ENCODE measurements around the gene RAD51B. TPM values are rescaled to one million over a fixed set of nuclear protein-coding genes. Genes with fewer than 3 reads are reported as not detected.

The RAD51B gene
- total RNA-seq, 3 donors from 2014 or later, result 10.6 to 77.6 (median 33.8) TPM

- Histone ChIP-seq H3K4me1 (peaks cover 9 to 26% of the 10 kb centered on the region in 2 donors), H3K4me3 (no peak overlapping the region), H3K27me3 (no peaks in the 10 kb centered on the region), H3K9me3 (no peaks in the 10 kb centered on the region), H3K27ac (peak overlapping the region; percentile 86 to 89), H3K36me3 (no peaks in the 10 kb centered on the region)
- no peak for TF ChIP-seq POLR2AphosphoS5 (IDR thresholded peaks at IDR 0.05)
- TF ChIP-seq POLR2A (IDR thresholded peaks at IDR 0.05), result no peak
- TF ChIP-seq, protein P1, sequence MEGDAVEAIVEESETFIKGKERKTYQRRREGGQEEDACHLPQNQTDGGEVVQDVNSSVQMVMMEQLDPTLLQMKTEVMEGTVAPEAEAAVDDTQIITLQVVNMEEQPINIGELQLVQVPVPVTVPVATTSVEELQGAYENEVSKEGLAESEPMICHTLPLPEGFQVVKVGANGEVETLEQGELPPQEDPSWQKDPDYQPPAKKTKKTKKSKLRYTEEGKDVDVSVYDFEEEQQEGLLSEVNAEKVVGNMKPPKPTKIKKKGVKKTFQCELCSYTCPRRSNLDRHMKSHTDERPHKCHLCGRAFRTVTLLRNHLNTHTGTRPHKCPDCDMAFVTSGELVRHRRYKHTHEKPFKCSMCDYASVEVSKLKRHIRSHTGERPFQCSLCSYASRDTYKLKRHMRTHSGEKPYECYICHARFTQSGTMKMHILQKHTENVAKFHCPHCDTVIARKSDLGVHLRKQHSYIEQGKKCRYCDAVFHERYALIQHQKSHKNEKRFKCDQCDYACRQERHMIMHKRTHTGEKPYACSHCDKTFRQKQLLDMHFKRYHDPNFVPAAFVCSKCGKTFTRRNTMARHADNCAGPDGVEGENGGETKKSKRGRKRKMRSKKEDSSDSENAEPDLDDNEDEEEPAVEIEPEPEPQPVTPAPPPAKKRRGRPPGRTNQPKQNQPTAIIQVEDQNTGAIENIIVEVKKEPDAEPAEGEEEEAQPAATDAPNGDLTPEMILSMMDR (IDR thresholded peaks at IDR 0.05), result no peak
- DNase-seq (ENCODE audit: low spot score in 2 of 2), result no peak
- intact Hi-C loops (cut with DNase I; ENCODE audit: low total_unique reads), result no loop called here
Measured at GRCh38 chr14:67942080-67942710, 122.6 kb downstream of the RAD51B start.

DNA sequence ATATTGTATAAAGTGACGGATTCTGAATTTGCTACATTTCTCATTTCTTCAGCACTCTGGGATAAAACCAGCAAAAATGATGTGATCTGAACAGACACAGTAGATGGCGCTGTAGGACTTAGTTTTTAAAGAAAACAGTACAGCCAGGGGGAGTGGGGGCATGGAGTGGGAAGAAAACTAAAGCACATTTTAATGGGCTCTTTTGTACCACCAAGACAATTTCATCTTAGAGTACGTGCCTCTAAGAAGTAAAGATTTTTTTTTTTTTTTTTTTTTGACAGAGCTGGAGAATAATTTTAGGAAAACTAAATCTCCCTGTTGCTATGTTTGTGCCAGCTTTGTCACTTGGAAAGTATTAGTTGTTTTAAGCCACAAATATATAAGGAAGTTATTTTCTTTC is 124.4 kb downstream of the RAD51B start:
- intact Hi-C loops (cut with DNase I; ENCODE audit: low total_unique reads), result no loop called here
- no peaks in the 10 kb centered on the region for H3K9me3 ChIP-seq
- H3K4me3 ChIP-seq, result no peak overlapping the region
- TF ChIP-seq POLR2AphosphoS5 (IDR thresholded peaks at IDR 0.05) (peak in 2 of 3 donors; percentile 25 to 49), POLR2A (IDR thresholded peaks at IDR 0.05) (no peak)
- TF ChIP-seq, protein P1 (IDR thresholded peaks at IDR 0.05), result peak; percentile 90 to 93 (median 92)
- H3K4me1 ChIP-seq, result peaks cover 9 to 26% of the 10 kb centered on the region in 2 donors
- H3K36me3 ChIP-seq, result no peaks in the 10 kb centered on the region
- no peaks in the 10 kb centered on the region for H3K27me3 ChIP-seq
- DNase-seq (ENCODE audit: low spot score in 2 of 2), result peak; percentile 58 to 69
- peak overlapping the region; percentile 59 to 77 for H3K27ac ChIP-seq

GRCh38 chr14:67944605-67945004 is 125.0 kb downstream of the RAD51B start:
- Histone ChIP-seq H3K4me3 (no peak overlapping the region), H3K27me3 (no peaks in the 10 kb centered on the region), H3K4me1 (peaks cover 9 to 26% of the 10 kb centered on the region in 2 donors), H3K27ac (peak overlapping the region; percentile 59 to 77), H3K36me3 (no peaks in the 10 kb centered on the region), H3K9me3 (peaks cover 0 to 4% of the 10 kb centered on the region in 2 donors)
- intact Hi-C loops (cut with DNase I; ENCODE audit: low total_unique reads), result no loop called here
- no peak for DNase-seq (ENCODE audit: low spot score in 2 of 2)
- TF ChIP-seq POLR2A (IDR thresholded peaks at IDR 0.05), result no peak
- TF ChIP-seq POLR2AphosphoS5 (IDR thresholded peaks at IDR 0.05), result no peak
- TF ChIP-seq, protein P1 (IDR thresholded peaks at IDR 0.05), result peak in 1 of 3 donors; percentile 13

DNA sequence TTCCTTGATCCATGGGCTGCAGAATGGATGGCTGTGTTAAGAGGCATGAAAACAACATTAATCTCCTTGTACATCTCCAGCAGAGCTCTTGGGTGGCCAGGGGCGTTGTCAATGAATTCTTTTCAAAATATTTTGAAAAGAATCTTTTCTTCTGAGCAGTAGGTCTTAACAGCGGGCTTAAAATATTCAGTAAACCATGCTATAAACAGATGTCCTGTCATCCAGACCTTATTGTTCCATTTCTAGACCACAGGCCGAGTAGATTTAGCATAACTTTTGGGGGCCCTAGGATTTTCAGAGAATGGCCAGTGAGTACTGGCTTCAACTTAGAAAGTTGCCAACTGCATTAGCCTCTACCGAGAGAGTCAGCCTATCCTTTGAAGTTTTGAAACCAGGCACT is 130.2 kb downstream of the RAD51B start:
- DNase-seq (ENCODE audit: low spot score in 2 of 2), result no peak
- Histone ChIP-seq H3K27ac (no peak overlapping the region), H3K27me3 (no peaks in the 10 kb centered on the region), H3K4me1 (peaks cover 0 to 4% of the 10 kb centered on the region in 2 donors), H3K36me3 (no peaks in the 10 kb centered on the region), H3K9me3 (peaks cover 0 to 9% of the 10 kb centered on the region in 2 donors), H3K4me3 (no peak overlapping the region)
- TF ChIP-seq, protein P1 (IDR thresholded peaks at IDR 0.05), result no peak
- no peak for TF ChIP-seq POLR2AphosphoS5 (IDR thresholded peaks at IDR 0.05)
- TF ChIP-seq POLR2A (IDR thresholded peaks at IDR 0.05), result no peak
- intact Hi-C loops (cut with DNase I; ENCODE audit: low total_unique reads), result no loop called here

- intact Hi-C loops (cut with DNase I; ENCODE audit: low total_unique reads), result no loop called here
- Histone ChIP-seq H3K27me3 (no peaks in the 10 kb centered on the region), H3K36me3 (no peaks in the 10 kb centered on the region), H3K27ac (no peak overlapping the region), H3K4me1 (no peaks in the 10 kb centered on the region), H3K9me3 (peaks cover 0 to 9% of the 10 kb centered on the region in 2 donors), H3K4me3 (no peak overlapping the region)
- TF ChIP-seq POLR2A (IDR thresholded peaks at IDR 0.05) (no peak), POLR2AphosphoS5 (IDR thresholded peaks at IDR 0.05) (no peak)
- TF ChIP-seq, protein P1 (IDR thresholded peaks at IDR 0.05), result no peak
- no peak for DNase-seq (ENCODE audit: low spot score in 2 of 2)
Measured at GRCh38 chr14:67950386-67950785, 130.8 kb downstream of the RAD51B start.
